ENCODE measurements around the gene SH3TC1.
A peak's percentile ranks its signal among the peaks of the same experiment; 100 is the strongest.

SH3TC1 gene

GRCh38 chr4:8164194-8164565, 34.9 kb upstream of the SH3TC1 start:
- no peak for DNase-seq

- DNase-seq = no peak
These were observed 34.4 kb upstream of the SH3TC1 start for GRCh38 chr4:8164687-8165086.

GRCh38 chr4:8165374-8165896, 33.7 kb upstream of the SH3TC1 start:
- DNase-seq = no peak

GRCh38 chr4:8167291-8167690, 31.8 kb upstream of the SH3TC1 start:
- DNase-seq = no peak

- no peak for DNase-seq
These were observed 31.3 kb upstream of the SH3TC1 start for GRCh38 chr4:8167815-8168214.

- no peak for DNase-seq
These were observed 30.9 kb upstream of the SH3TC1 start for GRCh38 chr4:8168232-8168631.

- DNase-seq = no peak
These were observed 30.1 kb upstream of the SH3TC1 start for GRCh38 chr4:8168832-8169598.

GRCh38 chr4:8169763-8170162, 29.3 kb upstream of the SH3TC1 start:
- no peak for DNase-seq

- DNase-seq = no peak
These were observed 28.7 kb upstream of the SH3TC1 start for GRCh38 chr4:8170341-8170740.

- DNase-seq = no peak
These were observed 27.8 kb upstream of the SH3TC1 start for GRCh38 chr4:8171266-8171665.

- no peak for DNase-seq
These were observed 26.8 kb upstream of the SH3TC1 start for GRCh38 chr4:8171984-8172924.

- DNase-seq = no peak
These were observed 25.4 kb upstream of the SH3TC1 start for GRCh38 chr4:8173492-8174242.

- DNase-seq = no peak
These were observed 24.1 kb upstream of the SH3TC1 start for GRCh38 chr4:8174970-8175369.

GRCh38 chr4:8175686-8176085, 23.4 kb upstream of the SH3TC1 start:
- no peak for DNase-seq

GRCh38 chr4:8176547-8177399, 22.3 kb upstream of the SH3TC1 start:
- peak; percentile 88 for DNase-seq

- DNase-seq = no peak
These were observed 21.5 kb upstream of the SH3TC1 start for GRCh38 chr4:8177552-8177951.

- DNase-seq = no peak
These were observed 21.1 kb upstream of the SH3TC1 start for GRCh38 chr4:8177956-8178355.

GRCh38 chr4:8179074-8179473, 20.0 kb upstream of the SH3TC1 start:
- no peak for DNase-seq

GRCh38 chr4:8179771-8180170, 19.3 kb upstream of the SH3TC1 start:
- no peak for DNase-seq

- no peak for DNase-seq
These were observed 18.6 kb upstream of the SH3TC1 start for GRCh38 chr4:8180310-8181093.

GRCh38 chr4:8181119-8181518, 18.0 kb upstream of the SH3TC1 start:
- DNase-seq = no peak
